ENCODE results near the gene CD55.
A peak's percentile ranks its signal among the peaks of the same experiment; 100 is the strongest.
"Not testable (repeated sequence)": the region's sequence is repeated elsewhere in the genome, so short reads cannot be mapped to it uniquely, and the experiment has no call there.

The CD55 gene

GRCh38 chr1:207306603-207307002 is 14.9 kb upstream of the CD55 start:
- DNase-seq = no peak

DNA sequence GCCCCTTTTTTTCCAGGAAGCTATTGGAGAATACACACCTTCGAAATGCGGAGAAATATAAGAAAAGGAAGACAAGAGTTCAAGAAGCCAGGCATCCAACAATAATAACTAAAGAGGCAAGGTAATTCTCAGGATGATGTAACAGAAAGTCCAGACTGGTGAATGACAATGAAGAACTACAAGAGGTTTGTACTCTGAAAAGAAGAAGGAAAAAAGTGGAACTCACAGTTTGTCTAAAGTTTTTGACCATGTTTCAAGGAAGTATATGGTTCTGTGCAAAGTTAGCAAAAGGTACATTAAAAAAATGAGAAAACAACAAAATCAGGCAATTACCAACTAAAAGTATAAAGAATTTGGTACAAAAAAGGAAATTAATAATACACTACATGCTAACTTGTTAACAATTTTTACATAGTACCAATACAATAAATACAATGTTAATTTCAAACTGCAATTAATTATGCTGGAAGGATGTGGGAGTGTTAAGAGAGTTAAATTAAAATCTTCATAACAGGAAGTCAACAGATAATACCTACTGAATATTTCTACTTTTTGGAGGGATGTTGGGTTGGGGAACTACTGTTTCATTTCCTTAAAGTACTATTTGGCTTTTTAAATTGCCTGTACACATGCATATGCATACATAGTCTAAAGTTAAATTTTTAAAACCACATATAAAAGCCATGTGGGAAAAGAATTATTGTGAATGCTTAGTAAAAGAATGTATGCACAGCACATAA is 12.9 kb upstream of the CD55 start:
- DNase-seq = no peak

GRCh38 chr1:207309745-207310273 is 11.7 kb upstream of the CD55 start:
- DNase-seq = no peak

GRCh38 chr1:207311888-207312603 is 9.4 kb upstream of the CD55 start:
- DNase-seq = no peak

DNA sequence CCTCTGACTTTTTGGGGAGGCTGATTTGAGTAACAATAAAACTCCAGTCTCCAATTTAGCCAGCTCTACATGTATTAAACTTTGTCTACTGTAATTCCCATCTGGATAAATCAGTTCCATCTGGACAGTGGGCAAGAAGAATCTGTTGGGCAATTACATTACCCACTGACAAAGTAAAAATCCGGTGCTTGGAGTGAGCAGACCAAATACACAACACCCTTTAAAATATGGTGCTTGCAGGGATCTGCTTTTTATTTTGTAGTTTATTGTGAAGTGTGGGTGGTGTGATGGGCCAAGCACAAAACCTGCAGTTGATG is 8.9 kb upstream of the CD55 start:
- DNase-seq = no peak

DNA sequence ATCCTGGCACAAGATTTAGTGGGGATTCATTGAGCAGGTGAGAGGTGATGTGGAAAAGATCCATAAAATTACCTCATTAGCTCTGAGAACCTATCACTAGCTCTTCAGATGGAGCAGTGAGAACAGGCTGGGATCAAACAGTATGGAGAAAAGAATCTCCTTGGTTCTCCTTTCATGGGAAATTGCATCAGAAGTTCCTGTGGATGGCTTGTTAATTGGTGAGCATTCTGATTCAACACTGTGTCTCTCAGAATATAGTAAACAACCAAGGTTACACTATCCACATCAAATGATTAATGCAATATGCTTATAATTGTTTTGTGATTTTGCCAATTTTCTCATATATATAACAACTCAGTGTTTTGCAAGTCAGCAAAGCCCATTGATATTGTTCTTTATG is 8.3 kb upstream of the CD55 start:
- no peak for DNase-seq

DNA sequence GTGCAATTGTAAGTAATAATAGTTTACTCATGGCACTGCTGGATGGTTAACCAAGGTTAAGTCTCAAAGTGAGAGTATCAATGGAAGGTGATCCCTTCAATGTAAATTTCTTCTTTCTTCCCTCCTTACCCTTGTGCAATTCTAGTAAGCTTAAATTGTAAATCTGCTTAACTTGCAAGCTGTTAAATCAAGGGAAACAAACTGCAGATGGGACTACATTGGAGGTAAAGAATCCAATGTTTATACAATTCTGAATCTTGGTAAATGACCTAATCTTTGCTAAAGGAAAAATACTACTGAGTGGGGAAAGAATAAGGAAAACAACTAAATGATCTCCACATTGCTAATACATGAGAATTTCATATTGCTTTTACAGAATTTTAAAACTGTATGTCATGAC is 6.7 kb upstream of the CD55 start:
- DNase-seq = no peak

GRCh38 chr1:207315435-207315834 is 6.0 kb upstream of the CD55 start:
- no peak for DNase-seq

DNA sequence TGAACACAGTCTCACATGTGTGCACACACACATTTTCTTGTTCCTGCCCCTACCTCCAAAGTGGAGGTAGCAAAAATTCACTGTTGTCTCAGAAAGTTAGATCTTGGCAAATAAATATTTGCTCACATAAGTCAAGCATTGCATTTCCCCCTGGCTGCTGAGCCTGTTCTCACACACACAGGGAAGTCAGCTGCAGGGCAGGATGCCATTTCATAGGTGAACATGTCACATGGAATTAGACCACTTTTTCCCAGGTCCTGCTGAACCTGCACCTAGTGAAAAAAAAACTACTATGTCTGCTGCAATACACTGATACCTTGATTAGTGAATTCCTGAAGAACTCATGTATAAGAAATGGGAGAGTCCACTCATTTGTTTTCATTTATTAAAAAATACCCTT is 5.3 kb upstream of the CD55 start:
- no peak for DNase-seq

GRCh38 chr1:207316622-207317391 is 4.7 kb upstream of the CD55 start:
- DNase-seq = peak in 1 of 3 experiments; percentile 9

- no peak for DNase-seq
These were observed 3.9 kb upstream of the CD55 start for GRCh38 chr1:207317561-207317960.

DNA sequence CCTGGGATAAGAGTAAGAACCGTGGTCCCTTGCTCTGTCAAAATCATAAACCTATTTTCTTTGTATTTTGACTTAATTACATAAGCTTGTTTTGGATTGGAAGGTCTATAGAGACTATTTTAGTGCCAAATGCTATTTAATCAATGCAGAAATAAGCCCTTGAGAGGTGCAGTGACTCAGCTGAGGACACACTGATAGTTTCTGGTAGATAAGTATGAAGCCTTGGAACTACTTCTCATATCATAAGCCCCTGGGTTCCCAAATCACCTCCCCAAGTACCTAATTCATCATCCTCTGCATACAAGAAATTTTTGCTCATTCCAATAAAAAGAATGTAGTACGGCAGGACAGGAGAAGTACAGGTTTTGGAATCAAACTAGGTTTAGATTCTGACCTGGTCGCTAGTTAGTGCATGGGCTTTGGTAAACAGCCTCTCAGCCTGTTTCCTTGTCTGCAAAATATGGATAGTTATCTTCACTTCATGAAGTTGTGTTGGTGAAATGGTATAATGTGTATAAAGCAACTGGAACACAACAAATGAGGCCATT is 3.3 kb upstream of the CD55 start:
- DNase-seq = no peak

DNA sequence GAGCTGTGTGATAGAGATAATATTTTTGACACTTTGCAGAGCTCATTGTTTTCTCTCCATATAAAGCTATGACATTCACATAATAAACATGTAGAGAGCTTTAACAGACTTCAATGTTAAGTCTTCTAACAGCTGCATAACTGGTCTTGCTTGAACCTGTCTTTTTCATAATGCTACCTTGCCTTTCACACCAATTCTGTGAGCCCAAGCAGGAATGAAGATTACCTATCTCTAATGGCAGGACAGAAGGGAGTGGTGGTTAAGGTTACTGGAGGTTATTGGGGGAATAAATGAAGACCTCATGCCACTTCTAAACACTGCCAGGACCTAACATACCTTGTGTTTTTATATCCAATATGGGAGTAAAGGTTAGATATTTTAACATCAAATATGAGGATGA is 2.3 kb upstream of the CD55 start:
- DNase-seq = no peak

- DNase-seq = not testable (repeated sequence)
These were observed 1.4 kb upstream of the CD55 start for GRCh38 chr1:207320105-207320504.

- DNase-seq = peak; percentile 53 to 72 (median 60)
These were observed 540 bp downstream of the CD55 start for GRCh38 chr1:207321790-207322645.

GRCh38 chr1:207323425-207324225 is 2.1 kb downstream of the CD55 start:
- no peak for DNase-seq

DNA sequence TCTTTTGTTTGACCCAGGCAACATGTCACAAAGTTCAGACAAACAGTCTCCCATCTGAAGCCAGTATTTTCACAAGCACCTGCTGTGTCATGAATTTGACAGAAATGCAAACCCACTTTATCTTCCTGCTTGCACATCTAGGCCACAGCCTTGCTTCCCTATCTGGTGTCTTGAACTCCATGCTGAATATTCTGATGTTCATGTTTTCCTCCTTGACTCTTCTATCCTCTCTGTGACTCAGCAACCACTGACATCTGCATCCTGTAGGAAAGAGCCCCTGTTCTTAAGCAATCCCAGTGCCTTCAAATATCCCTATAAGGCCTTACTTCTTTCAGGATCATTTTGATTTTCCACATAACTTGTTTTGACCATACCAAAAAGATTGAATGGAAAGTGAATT is 6.5 kb downstream of the CD55 start:
- no peak for DNase-seq

DNA sequence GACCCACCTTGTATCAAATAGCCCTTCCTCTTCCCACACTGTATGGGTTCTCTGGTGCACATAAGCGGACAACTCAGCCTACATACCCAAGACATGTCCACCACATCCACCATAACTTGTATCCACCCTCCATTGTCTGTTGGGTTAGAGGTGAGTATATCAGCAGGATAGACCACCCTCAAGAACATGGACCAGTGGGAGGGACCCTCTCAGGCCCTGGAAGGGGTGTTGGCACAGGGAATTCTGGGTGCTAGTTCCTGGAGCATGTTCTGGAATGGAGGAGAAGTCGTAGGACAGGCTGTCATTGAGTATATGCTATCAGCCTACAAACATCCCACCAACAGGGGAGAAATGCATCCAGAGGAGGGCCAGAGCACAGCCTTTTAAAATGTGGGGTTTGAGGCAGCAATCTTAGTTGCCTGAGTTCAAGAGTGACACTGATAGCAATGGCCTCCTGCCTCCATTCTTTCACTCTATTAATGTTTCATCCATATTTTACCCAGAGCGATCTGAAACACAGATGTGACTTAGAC is 7.5 kb downstream of the CD55 start:
- no peak for DNase-seq

GRCh38 chr1:207329469-207329868 is 8.0 kb downstream of the CD55 start:
- no peak for DNase-seq

- DNase-seq = no peak
These were observed 8.7 kb downstream of the CD55 start for GRCh38 chr1:207330011-207330710.
